HEK293 (cell line): ENCODE measurements around the gene OBSCN.

ENCODE experiments used
- CTCF ChIA-PET: fragments of 350-600 bp; formaldehyde crosslinking; extraction: SDS; loops from one replicate; lab custom pipeline; 2021; ENCODE audit warnings: antibody characterized with exemption; lab: Yijun Ruan, JAX
- POLR2A ChIA-PET: fragments of 300-600 bp; formaldehyde crosslinking; extraction: SDS; loops from one replicate; lab custom pipeline; 2020; ENCODE audit warnings: antibody characterized with exemption, inconsistent platforms; lab: Yijun Ruan, JAX
- H3K27ac ChIP-seq: fragments of 200-500 bp; sonication (Bioruptor generic); 2 replicates; pipeline ENCODE4 v1.5.1; 2014; ENCODE audit warnings: low read depth, low read length, control low read depth, inconsistent platforms; ENCODE audit errors: extremely low read depth
- H3K36me3 ChIP-seq, 2 experiments: fragments of 200-500 bp in 1 of 2; sonication (Bioruptor generic) in 1 of 2; 1 replicate in 1 of 2; 2 replicates in 1 of 2; pipeline ENCODE4 v1.5.1; 2014 to 2017; ENCODE audit warnings: inconsistent platforms in 2 of 2, low read length in 2 of 2; ENCODE audit not compliant: control insufficient read depth in 2 of 2, insufficient read depth in 1 of 2
- H3K4me1 ChIP-seq: fragments of 200-500 bp; sonication (Bioruptor generic); 2 replicates; pipeline ENCODE4 v1.5.1; 2014; ENCODE audit warnings: mild to moderate bottlenecking, low read length, inconsistent platforms; ENCODE audit not compliant: control insufficient read depth, insufficient read depth
- H3K4me3 ChIP-seq: 2 replicates; pipeline ENCODE4 v1.5.1; 2011; ENCODE audit warnings: low read depth, mild to moderate bottlenecking, control low read depth, low read length, moderate library complexity
- H3K9me3 ChIP-seq: fragments of 200-500 bp; sonication (Bioruptor generic); 2 replicates; pipeline ENCODE4 v1.5.1; 2014; ENCODE audit warnings: low read depth, low read length, inconsistent platforms; ENCODE audit not compliant: control insufficient read depth, insufficient read depth
- AEBP2 ChIP-seq: fragments of 450-650 bp; formaldehyde crosslinking; IDR thresholded peaks from 2 replicates; pipeline ENCODE4 v1.5.1; 2016; ENCODE audit warnings: missing biosample characterization, missing genetic modification characterization, borderline replicate concordance
- EGR2 ChIP-seq: fragments of 450-650 bp; formaldehyde crosslinking; IDR thresholded peaks from 2 replicates; pipeline ENCODE4 v1.5.1; 2016; ENCODE audit warnings: low read depth, missing biosample characterization, missing genetic modification characterization
- GLI4 ChIP-seq: fragments of 450-650 bp; formaldehyde crosslinking; IDR thresholded peaks from 2 replicates; pipeline ENCODE4 v1.5.1; 2016; ENCODE audit warnings: missing biosample characterization, missing genetic modification characterization
- KLF7 ChIP-seq: fragments of 450-650 bp; formaldehyde crosslinking; IDR thresholded peaks from 2 replicates; pipeline ENCODE4 v1.5.1; 2016; ENCODE audit warnings: missing biosample characterization, missing genetic modification characterization, borderline replicate concordance
- SP3 ChIP-seq: fragments of 450-650 bp; formaldehyde crosslinking; IDR thresholded peaks from 2 replicates; pipeline ENCODE4 v1.5.1; 2016; ENCODE audit warnings: missing biosample characterization, missing genetic modification characterization
- ZEB2 ChIP-seq: fragments of 450-650 bp; formaldehyde crosslinking; IDR thresholded peaks from 2 replicates; pipeline ENCODE4 v1.5.1; 2016; ENCODE audit warnings: missing biosample characterization, missing genetic modification characterization
- ZFHX2 ChIP-seq: fragments of 450-650 bp; formaldehyde crosslinking; conservative IDR thresholded peaks from 2 replicates; pipeline ENCODE4 v1.5.1; 2016; ENCODE audit warnings: missing biosample characterization, missing genetic modification characterization
- ZNF16 ChIP-seq: fragments of 450-650 bp; formaldehyde crosslinking; IDR thresholded peaks from 2 replicates; pipeline ENCODE4 v1.5.1; 2016; ENCODE audit warnings: low read depth, missing biosample characterization, missing genetic modification characterization
- ZNF214 ChIP-seq: fragments of 450-650 bp; formaldehyde crosslinking; IDR thresholded peaks from 2 replicates; pipeline ENCODE4 v1.5.1; 2017; ENCODE audit warnings: missing biosample characterization, mild to moderate bottlenecking, missing genetic modification characterization, borderline replicate concordance
- ZNF239 ChIP-seq: fragments of 450-650 bp; formaldehyde crosslinking; IDR thresholded peaks from 2 replicates; pipeline ENCODE4 v1.5.1; 2016; ENCODE audit warnings: missing biosample characterization, missing genetic modification characterization
- ZNF292 ChIP-seq: fragments of 450-650 bp; formaldehyde crosslinking; IDR thresholded peaks from 2 replicates; pipeline ENCODE4 v1.5.1; 2016; ENCODE audit warnings: low read depth, missing biosample characterization, missing genetic modification characterization, borderline replicate concordance
- ZNF518A ChIP-seq: fragments of 450-650 bp; formaldehyde crosslinking; conservative IDR thresholded peaks from 2 replicates; pipeline ENCODE4 v1.5.1; 2016; ENCODE audit warnings: low read depth, missing biosample characterization, missing genetic modification characterization
- ZNF530 ChIP-seq: fragments of 450-650 bp; formaldehyde crosslinking; IDR thresholded peaks from 2 replicates; pipeline ENCODE4 v1.5.1; 2016; ENCODE audit warnings: low read depth, missing biosample characterization, missing genetic modification characterization
- ZNF610 ChIP-seq: fragments of 450-650 bp; formaldehyde crosslinking; IDR thresholded peaks from 2 replicates; pipeline ENCODE4 v1.5.1; 2016; ENCODE audit warnings: missing biosample characterization, missing genetic modification characterization, borderline replicate concordance
- ZNF658 ChIP-seq: fragments of 450-650 bp; formaldehyde crosslinking; IDR thresholded peaks from 2 replicates; pipeline ENCODE4; 2016; ENCODE audit warnings: missing biosample characterization, missing genetic modification characterization
- ZNF785 ChIP-seq: fragments of 450-650 bp; formaldehyde crosslinking; IDR thresholded peaks from 2 replicates; pipeline ENCODE4 v1.5.1; 2016; ENCODE audit warnings: missing biosample characterization, missing genetic modification characterization
- ZSCAN30 ChIP-seq: fragments of 450-650 bp; IDR thresholded peaks from 2 replicates; pipeline ENCODE4 v1.5.1; 2018; ENCODE audit warnings: missing biosample characterization, mild to moderate bottlenecking, missing genetic modification characterization, moderate library complexity
- ZSCAN4 ChIP-seq: fragments of 450-650 bp; formaldehyde crosslinking; IDR thresholded peaks from 2 replicates; pipeline ENCODE4 v1.5.1; 2017; ENCODE audit warnings: missing biosample characterization, missing genetic modification characterization
- TF ChIP-seq, protein P1 (sequence below): fragments of 450-650 bp; formaldehyde crosslinking; IDR thresholded peaks from 2 replicates; pipeline ENCODE4 v1.5.1; 2016; ENCODE audit warnings: missing biosample characterization, missing genetic modification characterization

Gene OBSCN

DNA sequence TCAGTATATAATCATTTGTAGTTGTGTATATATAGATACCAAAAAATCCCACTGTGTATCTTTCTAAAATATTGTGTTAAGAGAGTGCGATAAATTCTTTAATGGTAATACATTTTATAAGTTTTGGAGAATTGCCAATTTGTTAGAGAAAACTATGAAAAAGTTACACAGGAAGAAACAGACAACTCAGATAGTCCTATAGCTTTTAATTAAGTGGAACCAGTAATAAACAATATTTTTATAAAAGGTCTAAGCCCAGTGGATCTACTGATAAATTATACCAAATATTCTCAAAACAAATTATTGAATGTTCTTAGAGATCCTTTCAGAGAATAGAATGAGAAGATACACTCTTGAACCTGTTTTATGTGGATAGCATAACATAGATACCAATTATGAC, 50.6 kb downstream of the OBSCN start (continued):
- TF ChIP-seq ZNF530 (tag by site-specific recombination) (no peak), ZEB2 (tag by site-specific recombination) (no peak), ZSCAN4 (tag by site-specific recombination) (no peak), ZNF518A (tag by site-specific recombination) (no peak), ZNF292 (tag by site-specific recombination) (no peak), ZNF239 (tag by site-specific recombination) (no peak), ZSCAN30 (tag by site-specific recombination) (no peak)

DNA sequence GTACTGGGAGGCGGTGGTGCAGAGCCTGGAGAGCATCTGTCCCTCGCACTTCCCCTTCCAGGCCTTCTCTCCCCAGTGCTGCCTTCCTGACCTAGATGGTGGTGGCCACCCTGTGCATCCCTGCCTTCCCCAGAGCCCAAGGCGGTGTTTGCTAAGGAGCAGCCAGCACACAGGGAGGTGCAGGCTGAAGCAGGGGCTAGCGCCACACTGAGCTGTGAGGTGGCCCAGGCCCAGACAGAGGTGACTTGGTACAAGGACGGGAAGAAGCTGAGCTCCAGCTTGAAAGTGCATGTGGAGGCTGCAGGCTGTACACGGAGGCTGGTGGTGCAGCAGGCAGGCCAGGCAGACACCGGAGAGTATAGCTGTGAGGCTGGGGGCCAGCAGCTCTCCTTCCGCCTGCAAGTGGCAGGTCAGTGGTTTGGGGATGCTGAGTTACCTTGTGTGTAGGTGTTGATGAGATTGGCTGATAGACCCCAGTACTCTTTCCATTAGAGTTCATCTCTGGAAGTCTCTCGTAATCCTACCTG, 51.6 kb downstream of the OBSCN start:
- Histone ChIP-seq H3K9me3 (no peaks in the 10 kb centered on the region), H3K36me3 (no peaks in the 10 kb centered on the region), H3K4me1 (no peaks in the 10 kb centered on the region), H3K27ac (no peak overlapping the region), H3K4me3 (no peak overlapping the region)
- ChIA-PET CTCF (interaction anchor here (1.1 kb wide), 1 partner anchor 17 kb away, joined by 4 read pairs; no protein-coding TSS in a partner anchor), POLR2A (no interaction called here)
- TF ChIP-seq ZNF658 (tag by site-specific recombination), result no peak
- no peak for TF ChIP-seq SP3 (tag by site-specific recombination)
- TF ChIP-seq GLI4 (tag by site-specific recombination), result no peak
- TF ChIP-seq KLF7 (tag by site-specific recombination), result no peak
- no peak for TF ChIP-seq AEBP2 (tag by site-specific recombination)
- no peak for TF ChIP-seq ZFHX2
- no peak for TF ChIP-seq ZNF785 (tag by site-specific recombination)
- TF ChIP-seq ZNF610, result no peak
- TF ChIP-seq EGR2 (tag by site-specific recombination), result no peak

DNA sequence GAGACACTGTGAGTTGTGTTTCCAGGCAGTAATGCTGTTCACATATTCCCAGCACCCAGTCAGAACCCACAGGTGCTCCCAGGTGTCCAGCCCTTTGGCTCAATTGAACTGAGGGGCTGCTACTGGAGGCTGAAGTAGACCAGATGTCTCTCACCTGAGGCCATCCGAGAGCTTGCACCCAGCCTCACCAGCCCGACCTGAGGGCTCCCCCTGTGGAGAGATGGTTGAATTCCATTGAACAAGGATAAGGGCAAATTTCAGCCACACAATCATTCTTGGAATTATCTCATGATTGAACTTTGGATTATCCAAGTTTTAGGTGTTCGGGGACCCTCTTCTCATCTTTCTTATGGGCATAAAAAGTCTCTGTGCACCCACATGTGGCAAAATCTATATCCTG, 52.1 kb downstream of the OBSCN start:
- TF ChIP-seq ZNF214 (tag by site-specific recombination) (no peak), ZNF16 (no peak)
- TF ChIP-seq, protein P1, sequence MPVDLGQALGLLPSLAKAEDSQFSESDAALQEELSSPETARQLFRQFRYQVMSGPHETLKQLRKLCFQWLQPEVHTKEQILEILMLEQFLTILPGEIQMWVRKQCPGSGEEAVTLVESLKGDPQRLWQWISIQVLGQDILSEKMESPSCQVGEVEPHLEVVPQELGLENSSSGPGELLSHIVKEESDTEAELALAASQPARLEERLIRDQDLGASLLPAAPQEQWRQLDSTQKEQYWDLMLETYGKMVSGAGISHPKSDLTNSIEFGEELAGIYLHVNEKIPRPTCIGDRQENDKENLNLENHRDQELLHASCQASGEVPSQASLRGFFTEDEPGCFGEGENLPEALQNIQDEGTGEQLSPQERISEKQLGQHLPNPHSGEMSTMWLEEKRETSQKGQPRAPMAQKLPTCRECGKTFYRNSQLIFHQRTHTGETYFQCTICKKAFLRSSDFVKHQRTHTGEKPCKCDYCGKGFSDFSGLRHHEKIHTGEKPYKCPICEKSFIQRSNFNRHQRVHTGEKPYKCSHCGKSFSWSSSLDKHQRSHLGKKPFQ (tag by site-specific recombination), result no peak
- H3K4me3 ChIP-seq, result no peak overlapping the region
- no peaks in the 10 kb centered on the region for H3K36me3 ChIP-seq
- no peaks in the 10 kb centered on the region for H3K4me1 ChIP-seq
- H3K27ac ChIP-seq, result no peak overlapping the region
- no peaks in the 10 kb centered on the region for H3K9me3 ChIP-seq
- ChIA-PET CTCF (interaction anchor here (0.7 to 1.1 kb wide), 2 partner anchors 17 to 23 kb away, joined by 3 to 4 read pairs; no protein-coding TSS in a partner anchor), POLR2A (no interaction called here)
